A549 (cell line): ENCODE measurements around the gene TBC1D4.
"Not testable (repeated sequence)": the region's sequence is repeated elsewhere in the genome, so short reads cannot be mapped to it uniquely, and the experiment has no call there.

Experiments
- BHLHE40 ChIP-seq: IDR thresholded peaks from 2 replicates; pipeline ENCODE4 v1.6.1; 2012; ENCODE audit warnings: low read depth, low read length, inconsistent platforms
- CEBPB ChIP-seq, 2 experiments: fragments of >200 bp in 1 of 2; sonication (Bioruptor Twin) in 1 of 2; formaldehyde crosslinking in 1 of 2; IDR thresholded peaks; 2 replicates each; pipeline ENCODE4 v1.6.1; 2012 to 2016
- CTCF ChIP-seq: fragments of >200 bp; sonication (Bioruptor Twin); formaldehyde crosslinking; IDR thresholded peaks from 3 replicates; pipeline ENCODE4 v1.5.1; 2016
- ESRRA ChIP-seq: fragments of 150-350 bp; IDR thresholded peaks from 2 replicates; pipeline ENCODE4 v1.6.1; 2014; ENCODE audit warnings: mild to moderate bottlenecking, low read length, borderline replicate concordance
- HOXA7 ChIP-seq: fragments of 250-450 bp; sonication (Bioruptor Pico); IDR thresholded peaks from 2 replicates; pipeline ENCODE4 v1.5.0; 2020; ENCODE audit warnings: mild to moderate bottlenecking, moderate library complexity
- JUN ChIP-seq, 2 experiments: fragments of >200 bp; sonication (Bioruptor Twin); formaldehyde crosslinking; IDR thresholded peaks; 2 replicates in 1 of 2; 3 replicates in 1 of 2; pipeline ENCODE4 v1.6.1; 2016 to 2017
- JUNB ChIP-seq: fragments of >200 bp; sonication (Bioruptor Twin); formaldehyde crosslinking; IDR thresholded peaks from 2 replicates; pipeline ENCODE4 v1.6.1; 2016
- KDM1A ChIP-seq: fragments of 200-600 bp; sonication (generic); IDR thresholded peaks from 2 replicates; pipeline ENCODE4 v1.6.1; 2016; ENCODE audit warnings: low read depth, mild to moderate bottlenecking
- PHF8 ChIP-seq: fragments of 200-600 bp; sonication (generic); IDR thresholded peaks from 2 replicates; pipeline ENCODE4 v1.6.1; 2016; ENCODE audit warnings: low read depth, mild to moderate bottlenecking, antibody characterized with exemption, moderate library complexity, borderline replicate concordance
- POLR2A ChIP-seq: IDR thresholded peaks from 2 replicates; pipeline ENCODE4 v1.6.1; 2012; ENCODE audit warnings: mild to moderate bottlenecking, low read length
- POLR2AphosphoS2 ChIP-seq: conservative IDR thresholded peaks from 2 replicates; pipeline ENCODE4 v1.6.1; 2012; ENCODE audit warnings: low read length, improper control_type of control experiment, inconsistent platforms
- RFX5 ChIP-seq: fragments of 450-650 bp; IDR thresholded peaks from 2 replicates; pipeline ENCODE4 v1.7.1; 2014; ENCODE audit warnings: antibody characterized with exemption, mild to moderate bottlenecking, moderate library complexity
- SMC3 ChIP-seq: fragments of >200 bp; sonication (Bioruptor Twin); formaldehyde crosslinking; IDR thresholded peaks from 3 replicates; pipeline ENCODE4 v1.6.1; 2018; ENCODE audit warnings: inconsistent platforms

- TF ChIP-seq CTCF; RFX5; SMC3; POLR2A; KDM1A; CEBPB (IDR thresholded peaks at IDR 0.05); BHLHE40; JUN (IDR thresholded peaks at IDR 0.05); POLR2AphosphoS2; JUNB; PHF8; HOXA7; ESRRA: not testable (repeated sequence)
Observed at GRCh38 chr13:75240240-75240639, 241.7 kb downstream of the TBC1D4 start.
